ENCODE results near the gene FURIN.
"Not testable (repeated sequence)": the region's sequence is repeated elsewhere in the genome, so short reads cannot be mapped to it uniquely, and the experiment has no call there.

Gene FURIN

GRCh38 chr15:90825115-90825899 lies 43.1 kb upstream of the FURIN start:
- H3K4me3 ChIP-seq (ENCODE audit: low read depth, low read length); CTCF ChIA-PET; H3K27ac ChIP-seq (ENCODE audit: extremely low read depth, low read depth, low read length); H3K4me1 ChIP-seq (ENCODE audit: control insufficient read depth, insufficient read depth, low read length); H3K9me3 ChIP-seq (ENCODE audit: control insufficient read depth, insufficient read depth, low read depth, low read length); H3K36me3 ChIP-seq (ENCODE audit: control insufficient read depth in 2 of 2, insufficient read depth in 1 of 2, low read length in 2 of 2): not testable (repeated sequence)
- POLR2A ChIA-PET = interaction anchor here (1.1 kb wide), 1 partner anchor 22 kb away, joined by 6 read pairs; no protein-coding TSS in a partner anchor
- TF ChIP-seq ZBTB8A (tag by site-specific recombination; IDR thresholded peaks at IDR 0.05) = 0 out of 2 replicates have a peak, but pooled peaks have one; percentile 19

GRCh38 chr15:90826206-90826885 lies 42.0 kb upstream of the FURIN start:
- ChIA-PET CTCF (interaction anchor here (0.6 kb wide), 1 partner anchor 1199 kb away, joined by 3 read pairs; no protein-coding TSS in a partner anchor), POLR2A (interaction anchor here (0.8 to 1.1 kb wide), 2 partner anchors 23 to 43 kb away, joined by 4 to 6 read pairs; no protein-coding TSS in a partner anchor)
- H3K4me1 ChIP-seq (ENCODE audit: control insufficient read depth, insufficient read depth, low read length); H3K9me3 ChIP-seq (ENCODE audit: control insufficient read depth, insufficient read depth, low read depth, low read length); H3K27ac ChIP-seq (ENCODE audit: extremely low read depth, low read depth, low read length); H3K4me3 ChIP-seq (ENCODE audit: low read depth, low read length); H3K36me3 ChIP-seq (ENCODE audit: control insufficient read depth in 2 of 2, insufficient read depth in 1 of 2, low read length in 2 of 2): not testable (repeated sequence)

- POLR2A ChIA-PET = interaction anchor here (0.8 to 1.1 kb wide), 3 partner anchors 24 to 42 kb away, joined by 3 to 6 read pairs (median 4); no protein-coding TSS in a partner anchor
- no peak overlapping the region for H3K27ac ChIP-seq (ENCODE audit: extremely low read depth, low read depth, low read length)
- no peaks in the 10 kb centered on the region for H3K9me3 ChIP-seq (ENCODE audit: control insufficient read depth, insufficient read depth, low read depth, low read length)
- TF ChIP-seq ZNF23 (tag by site-specific recombination; IDR thresholded peaks at IDR 0.05; ENCODE audit: borderline replicate concordance) (no peak), ZNF560 (tag by site-specific recombination; IDR thresholded peaks at IDR 0.05; ENCODE audit: borderline replicate concordance) (no peak), ZNF837 (tag by site-specific recombination; IDR thresholded peaks at IDR 0.05) (no peak), ZNF211 (tag by site-specific recombination; IDR thresholded peaks at IDR 0.05; ENCODE audit: low read depth) (no peak), ZNF398 (tag by site-specific recombination; IDR thresholded peaks at IDR 0.05) (no peak), ZNF621 (tag by site-specific recombination; IDR thresholded peaks at IDR 0.05) (no peak), ZNF138 (tag by site-specific recombination; IDR thresholded peaks at IDR 0.05; ENCODE audit: borderline replicate concordance) (no peak), ZFP37 (tag by site-specific recombination; IDR thresholded peaks at IDR 0.05) (no peak), ZNF624 (tag by site-specific recombination; IDR thresholded peaks at IDR 0.05) (no peak)
- no peaks in the 10 kb centered on the region for H3K36me3 ChIP-seq (ENCODE audit: control insufficient read depth in 2 of 2, insufficient read depth in 1 of 2, low read length in 2 of 2)
- H3K4me1 ChIP-seq (ENCODE audit: control insufficient read depth, insufficient read depth, low read length) = no peaks in the 10 kb centered on the region
- CTCF ChIA-PET = no interaction called here
- H3K4me3 ChIP-seq (ENCODE audit: low read depth, low read length) = no peak overlapping the region
Measured at GRCh38 chr15:90826886-90827435, 41.4 kb upstream of the FURIN start.

GRCh38 chr15:90828111-90828510 lies 40.3 kb upstream of the FURIN start:
- Histone ChIP-seq H3K36me3 (ENCODE audit: control insufficient read depth in 2 of 2, insufficient read depth in 1 of 2, low read length in 2 of 2) (no peaks in the 10 kb centered on the region), H3K27ac (ENCODE audit: extremely low read depth, low read depth, low read length) (no peak overlapping the region), H3K9me3 (ENCODE audit: control insufficient read depth, insufficient read depth, low read depth, low read length) (no peaks in the 10 kb centered on the region), H3K4me3 (ENCODE audit: low read depth, low read length) (no peak overlapping the region), H3K4me1 (ENCODE audit: control insufficient read depth, insufficient read depth, low read length) (no peaks in the 10 kb centered on the region)
- ChIA-PET POLR2A (interaction anchor here (1.0 kb wide), 1 partner anchor 41 kb away, joined by 3 read pairs; no protein-coding TSS in a partner anchor), CTCF (interaction anchor here (0.6 kb wide), 1 partner anchor 99 kb away, joined by 4 read pairs; no protein-coding TSS in a partner anchor)
- no peak for TF ChIP-seq ZNF155 (tag by site-specific recombination; IDR thresholded peaks at IDR 0.05)
- no peak for TF ChIP-seq ZNF416 (tag by site-specific recombination; IDR thresholded peaks at IDR 0.05)
- TF ChIP-seq ZNF121 (tag by site-specific recombination; IDR thresholded peaks at IDR 0.05) = no peak
- no peak for TF ChIP-seq SALL2 (tag by site-specific recombination; IDR thresholded peaks at IDR 0.05; ENCODE audit: borderline replicate concordance)
- no peak for TF ChIP-seq ZNF514 (tag by site-specific recombination; IDR thresholded peaks at IDR 0.05)
- TF ChIP-seq PRDM2 (tag by site-specific recombination; IDR thresholded peaks at IDR 0.05; ENCODE audit: borderline replicate concordance) = no peak
- no peak for TF ChIP-seq ZNF202 (tag by site-specific recombination; IDR thresholded peaks at IDR 0.05; ENCODE audit: borderline replicate concordance)
- TF ChIP-seq ZNF555 (tag by site-specific recombination; conservative IDR thresholded peaks at IDR 0.05) = no peak

Measured in HEK293 (cell line).